Measurements from ENCODE around the gene CYREN. TPM values are rescaled to one million over a fixed set of nuclear protein-coding genes. Genes with fewer than 3 reads are reported as not detected.

The CYREN gene
- total and polyA plus RNA-seq, 2 experiments from 2014 or later: 22.7 to 70.6 TPM

DNA sequence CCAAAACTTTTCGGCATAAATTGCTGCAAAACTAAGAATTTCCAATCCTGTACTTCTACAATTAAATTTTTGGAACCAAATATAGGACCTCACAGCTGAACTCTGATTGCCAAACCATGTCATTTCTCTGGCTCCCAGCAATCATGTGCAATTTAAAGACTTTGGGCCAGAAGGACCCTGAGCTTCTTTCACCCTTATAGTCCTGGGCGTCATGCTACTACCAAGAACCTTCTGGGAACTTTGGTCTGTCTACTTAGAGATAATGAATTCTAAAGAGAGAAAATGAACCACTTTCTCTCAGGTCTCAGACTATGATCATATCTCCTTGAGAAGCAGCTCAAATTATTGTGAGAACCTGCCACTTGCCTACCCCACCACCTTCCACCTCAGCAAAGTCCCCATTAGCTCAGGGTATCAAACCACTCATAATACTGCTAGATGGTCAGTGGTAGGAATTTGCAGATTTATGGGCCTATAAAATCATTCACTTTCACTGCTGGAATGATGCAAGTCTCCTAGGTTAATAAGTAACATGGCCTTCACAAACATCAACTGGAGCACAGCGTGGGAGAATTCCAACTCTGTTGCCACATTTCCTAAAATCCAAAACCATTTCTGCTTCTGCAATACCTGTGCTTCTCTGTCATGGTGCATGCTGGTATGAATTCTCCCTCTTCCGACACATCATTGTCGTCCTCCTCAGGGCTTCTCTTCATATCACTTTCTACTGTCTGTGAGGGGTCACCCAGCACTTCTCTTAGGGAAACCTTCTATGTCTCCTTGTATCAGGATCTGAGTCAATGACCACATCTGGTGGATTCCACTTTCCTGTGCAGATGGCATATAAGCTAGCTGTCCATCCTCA, 47.4 kb upstream of the CYREN start (continued):
- TF ChIP-seq POLR2AphosphoS5 (IDR thresholded peaks at IDR 0.05; ENCODE audit: low read depth) (no peak), STAT1 (IDR thresholded peaks at IDR 0.05; ENCODE audit: unreplicated experiment) (no peak), JUNB (IDR thresholded peaks at IDR 0.05; ENCODE audit: unreplicated experiment) (no peak), ZNF114 (CRISPR knock-in tag; IDR thresholded peaks at IDR 0.05) (no peak), CREB1 (CRISPR knock-in tag; IDR thresholded peaks at IDR 0.05; ENCODE audit: low read depth) (no peak), EZH2phosphoT487 (IDR thresholded peaks at IDR 0.05; ENCODE audit: unreplicated experiment) (no peak)

DNA sequence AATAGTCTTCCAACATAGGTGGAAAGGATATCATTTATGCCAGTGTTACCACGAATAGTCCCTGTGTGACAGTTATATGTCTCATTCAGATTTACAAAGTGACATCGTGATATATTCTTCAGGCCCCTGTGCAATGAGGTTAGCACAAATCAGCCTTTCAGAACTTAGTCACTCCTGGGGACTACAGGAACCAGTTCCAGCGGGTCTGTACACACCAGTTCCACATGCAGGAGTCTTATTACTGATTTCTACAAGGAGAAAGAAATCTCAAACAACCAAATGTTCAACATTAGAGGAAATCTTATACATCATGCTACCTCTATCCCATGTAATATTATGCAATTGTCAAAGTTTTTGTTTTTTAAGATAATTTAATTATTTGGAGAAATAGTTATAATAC, 45.2 kb upstream of the CYREN start:
- Mint-ChIP-seq H3K4me3 (no peak overlapping the region), H3K36me3 (ENCODE audit: low read depth) (peaks cover 3% of the 10 kb centered on the region; the same call in 1 of the 3 replicates)

More for the DNA sequence above, 45.2 kb upstream of the CYREN start:
- no peak for ATAC-seq
- no peak overlapping the region for H3K4me2 ChIP-seq
- no peaks in the 10 kb centered on the region for H3K79me2 ChIP-seq (replicated peaks; ENCODE audit: insufficient read depth)
- no peak overlapping the region for H3K4me3 ChIP-seq
- Mint-ChIP-seq H3K27ac (no peak overlapping the region), H3K9me3 (peaks cover 8% of the 10 kb centered on the region), H3K4me1 (no peaks in the 10 kb centered on the region; the same call in 2 of the 3 replicates), H3K27me3 (ENCODE audit: insufficient read depth, low read depth, poor library complexity) (peaks cover 6% of the 10 kb centered on the region)
- DNase-seq (ENCODE audit: low spot score): no peak
- H3K27me3 ChIP-seq (ENCODE audit: insufficient read depth): peaks cover 3% of the 10 kb centered on the region
- no peaks in the 10 kb centered on the region for H3F3A ChIP-seq (replicated peaks; ENCODE audit: low read depth)
- TF ChIP-seq ZNF114 (CRISPR knock-in tag; IDR thresholded peaks at IDR 0.05) (no peak), CREB1 (CRISPR knock-in tag; IDR thresholded peaks at IDR 0.05; ENCODE audit: low read depth) (no peak), STAT1 (IDR thresholded peaks at IDR 0.05; ENCODE audit: unreplicated experiment) (no peak), EZH2phosphoT487 (IDR thresholded peaks at IDR 0.05; ENCODE audit: unreplicated experiment) (no peak), JUNB (IDR thresholded peaks at IDR 0.05; ENCODE audit: unreplicated experiment) (no peak), NANOG (IDR thresholded peaks at IDR 0.05; ENCODE audit: borderline replicate concordance) (no peak), EZH2 (IDR thresholded peaks at IDR 0.05; ENCODE audit: low read depth, unreplicated experiment) (no peak), ZNF331 (CRISPR knock-in tag; IDR thresholded peaks at IDR 0.05; ENCODE audit: low read depth) (no peak)
- TF ChIP-seq, protein P1, sequence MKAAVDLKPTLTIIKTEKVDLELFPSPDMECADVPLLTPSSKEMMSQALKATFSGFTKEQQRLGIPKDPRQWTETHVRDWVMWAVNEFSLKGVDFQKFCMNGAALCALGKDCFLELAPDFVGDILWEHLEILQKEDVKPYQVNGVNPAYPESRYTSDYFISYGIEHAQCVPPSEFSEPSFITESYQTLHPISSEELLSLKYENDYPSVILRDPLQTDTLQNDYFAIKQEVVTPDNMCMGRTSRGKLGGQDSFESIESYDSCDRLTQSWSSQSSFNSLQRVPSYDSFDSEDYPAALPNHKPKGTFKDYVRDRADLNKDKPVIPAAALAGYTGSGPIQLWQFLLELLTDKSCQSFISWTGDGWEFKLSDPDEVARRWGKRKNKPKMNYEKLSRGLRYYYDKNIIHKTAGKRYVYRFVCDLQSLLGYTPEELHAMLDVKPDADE (IDR thresholded peaks at IDR 0.05): no peak
- TF ChIP-seq, protein P2, sequence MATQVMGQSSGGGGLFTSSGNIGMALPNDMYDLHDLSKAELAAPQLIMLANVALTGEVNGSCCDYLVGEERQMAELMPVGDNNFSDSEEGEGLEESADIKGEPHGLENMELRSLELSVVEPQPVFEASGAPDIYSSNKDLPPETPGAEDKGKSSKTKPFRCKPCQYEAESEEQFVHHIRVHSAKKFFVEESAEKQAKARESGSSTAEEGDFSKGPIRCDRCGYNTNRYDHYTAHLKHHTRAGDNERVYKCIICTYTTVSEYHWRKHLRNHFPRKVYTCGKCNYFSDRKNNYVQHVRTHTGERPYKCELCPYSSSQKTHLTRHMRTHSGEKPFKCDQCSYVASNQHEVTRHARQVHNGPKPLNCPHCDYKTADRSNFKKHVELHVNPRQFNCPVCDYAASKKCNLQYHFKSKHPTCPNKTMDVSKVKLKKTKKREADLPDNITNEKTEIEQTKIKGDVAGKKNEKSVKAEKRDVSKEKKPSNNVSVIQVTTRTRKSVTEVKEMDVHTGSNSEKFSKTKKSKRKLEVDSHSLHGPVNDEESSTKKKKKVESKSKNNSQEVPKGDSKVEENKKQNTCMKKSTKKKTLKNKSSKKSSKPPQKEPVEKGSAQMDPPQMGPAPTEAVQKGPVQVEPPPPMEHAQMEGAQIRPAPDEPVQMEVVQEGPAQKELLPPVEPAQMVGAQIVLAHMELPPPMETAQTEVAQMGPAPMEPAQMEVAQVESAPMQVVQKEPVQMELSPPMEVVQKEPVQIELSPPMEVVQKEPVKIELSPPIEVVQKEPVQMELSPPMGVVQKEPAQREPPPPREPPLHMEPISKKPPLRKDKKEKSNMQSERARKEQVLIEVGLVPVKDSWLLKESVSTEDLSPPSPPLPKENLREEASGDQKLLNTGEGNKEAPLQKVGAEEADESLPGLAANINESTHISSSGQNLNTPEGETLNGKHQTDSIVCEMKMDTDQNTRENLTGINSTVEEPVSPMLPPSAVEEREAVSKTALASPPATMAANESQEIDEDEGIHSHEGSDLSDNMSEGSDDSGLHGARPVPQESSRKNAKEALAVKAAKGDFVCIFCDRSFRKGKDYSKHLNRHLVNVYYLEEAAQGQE (IDR thresholded peaks at IDR 0.05; ENCODE audit: unreplicated experiment): no peak
- TF ChIP-seq, protein P3, sequence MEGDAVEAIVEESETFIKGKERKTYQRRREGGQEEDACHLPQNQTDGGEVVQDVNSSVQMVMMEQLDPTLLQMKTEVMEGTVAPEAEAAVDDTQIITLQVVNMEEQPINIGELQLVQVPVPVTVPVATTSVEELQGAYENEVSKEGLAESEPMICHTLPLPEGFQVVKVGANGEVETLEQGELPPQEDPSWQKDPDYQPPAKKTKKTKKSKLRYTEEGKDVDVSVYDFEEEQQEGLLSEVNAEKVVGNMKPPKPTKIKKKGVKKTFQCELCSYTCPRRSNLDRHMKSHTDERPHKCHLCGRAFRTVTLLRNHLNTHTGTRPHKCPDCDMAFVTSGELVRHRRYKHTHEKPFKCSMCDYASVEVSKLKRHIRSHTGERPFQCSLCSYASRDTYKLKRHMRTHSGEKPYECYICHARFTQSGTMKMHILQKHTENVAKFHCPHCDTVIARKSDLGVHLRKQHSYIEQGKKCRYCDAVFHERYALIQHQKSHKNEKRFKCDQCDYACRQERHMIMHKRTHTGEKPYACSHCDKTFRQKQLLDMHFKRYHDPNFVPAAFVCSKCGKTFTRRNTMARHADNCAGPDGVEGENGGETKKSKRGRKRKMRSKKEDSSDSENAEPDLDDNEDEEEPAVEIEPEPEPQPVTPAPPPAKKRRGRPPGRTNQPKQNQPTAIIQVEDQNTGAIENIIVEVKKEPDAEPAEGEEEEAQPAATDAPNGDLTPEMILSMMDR (conservative IDR thresholded peaks at IDR 0.05; ENCODE audit: low read depth in 2 of 2): no peak
- peaks cover 6% of the 10 kb centered on the region for H3K4me1 ChIP-seq (ENCODE audit: insufficient read depth)
- H3K9me2 ChIP-seq (ENCODE audit: insufficient read depth): 0 out of 2 replicates have a peak, but pooled peaks cover 5% of the 10 kb centered on the region
- H3K36me3 ChIP-seq (ENCODE audit: insufficient read depth): no peaks in the 10 kb centered on the region
- H3K27ac ChIP-seq (ENCODE audit: low read depth): no peak overlapping the region
- H2AFZ ChIP-seq: no peak overlapping the region
- no peaks in the 10 kb centered on the region for H4K20me1 ChIP-seq (replicated peaks; ENCODE audit: insufficient read depth)
